ENCODE measurements around the gene OR51B4. TPM values are rescaled to one million over a fixed set of nuclear protein-coding genes. Genes with fewer than 3 reads are reported as not detected.

OR51B4 gene
- total RNA-seq, 4 donors from 2014 or later, result 0.42 to 1.5 (median 0.98) TPM; not detected in 1

GRCh38 chr11:5288108-5288905, 13.4 kb downstream of the OR51B4 start:
- DNase-seq (ENCODE audit: low spot score in 2 of 2), result no peak
- Histone ChIP-seq H3K27ac (no peak overlapping the region), H3K9me3 (no peaks in the 10 kb centered on the region), H3K4me1 (no peaks in the 10 kb centered on the region), H3K27me3 (no peaks in the 10 kb centered on the region), H3K36me3 (no peaks in the 10 kb centered on the region), H3K4me3 (no peak overlapping the region)
- WGBS, 2 donors, result 54 to 67% methylated on average over 7 of the region's 7 CpGs
- TF ChIP-seq, protein P1, sequence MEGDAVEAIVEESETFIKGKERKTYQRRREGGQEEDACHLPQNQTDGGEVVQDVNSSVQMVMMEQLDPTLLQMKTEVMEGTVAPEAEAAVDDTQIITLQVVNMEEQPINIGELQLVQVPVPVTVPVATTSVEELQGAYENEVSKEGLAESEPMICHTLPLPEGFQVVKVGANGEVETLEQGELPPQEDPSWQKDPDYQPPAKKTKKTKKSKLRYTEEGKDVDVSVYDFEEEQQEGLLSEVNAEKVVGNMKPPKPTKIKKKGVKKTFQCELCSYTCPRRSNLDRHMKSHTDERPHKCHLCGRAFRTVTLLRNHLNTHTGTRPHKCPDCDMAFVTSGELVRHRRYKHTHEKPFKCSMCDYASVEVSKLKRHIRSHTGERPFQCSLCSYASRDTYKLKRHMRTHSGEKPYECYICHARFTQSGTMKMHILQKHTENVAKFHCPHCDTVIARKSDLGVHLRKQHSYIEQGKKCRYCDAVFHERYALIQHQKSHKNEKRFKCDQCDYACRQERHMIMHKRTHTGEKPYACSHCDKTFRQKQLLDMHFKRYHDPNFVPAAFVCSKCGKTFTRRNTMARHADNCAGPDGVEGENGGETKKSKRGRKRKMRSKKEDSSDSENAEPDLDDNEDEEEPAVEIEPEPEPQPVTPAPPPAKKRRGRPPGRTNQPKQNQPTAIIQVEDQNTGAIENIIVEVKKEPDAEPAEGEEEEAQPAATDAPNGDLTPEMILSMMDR (IDR thresholded peaks at IDR 0.05), result no peak
- TF ChIP-seq POLR2A (IDR thresholded peaks at IDR 0.05) (no peak), EP300 (IDR thresholded peaks at IDR 0.05) (no peak)

- no peak overlapping the region for H3K4me3 ChIP-seq
- no peaks in the 10 kb centered on the region for H3K4me1 ChIP-seq
- no peaks in the 10 kb centered on the region for H3K27me3 ChIP-seq
- 77 to 80% methylated on average over 3 of the region's 3 CpGs for WGBS, 2 donors
- no peaks in the 10 kb centered on the region for H3K9me3 ChIP-seq
- H3K36me3 ChIP-seq, result no peaks in the 10 kb centered on the region
- no peak overlapping the region for H3K27ac ChIP-seq
- no peak for DNase-seq (ENCODE audit: low spot score in 2 of 2)
- TF ChIP-seq EP300 (IDR thresholded peaks at IDR 0.05) (no peak), POLR2A (IDR thresholded peaks at IDR 0.05) (no peak)
Measured at GRCh38 chr11:5286901-5287300, 14.8 kb downstream of the OR51B4 start.

DNA sequence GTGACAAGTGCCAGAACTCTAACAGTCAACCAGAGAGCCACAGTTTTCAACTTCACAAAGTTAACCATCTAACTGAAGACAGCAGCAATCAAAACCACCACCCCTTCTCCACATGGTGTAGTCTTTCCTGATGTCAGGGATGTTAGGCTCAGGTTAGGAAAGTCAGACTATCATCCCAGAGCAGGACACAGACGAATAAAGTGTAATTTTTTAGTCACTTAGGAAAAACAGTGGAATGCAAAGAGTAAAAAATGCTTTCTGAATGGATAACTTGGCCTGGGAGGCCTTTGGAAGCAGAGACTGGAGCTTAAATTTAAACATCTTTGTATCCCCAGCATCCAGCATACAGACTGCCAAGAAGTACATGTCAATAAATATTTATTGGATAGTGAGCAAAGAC, 15.4 kb downstream of the OR51B4 start:
- no peak overlapping the region for H3K4me3 ChIP-seq
- TF ChIP-seq EP300 (IDR thresholded peaks at IDR 0.05), result no peak
- TF ChIP-seq POLR2A (IDR thresholded peaks at IDR 0.05), result no peak
- TF ChIP-seq, protein P1 (IDR thresholded peaks at IDR 0.05), result no peak
- no peaks in the 10 kb centered on the region for H3K9me3 ChIP-seq
- H3K27ac ChIP-seq, result no peak overlapping the region
- no peaks in the 10 kb centered on the region for H3K4me1 ChIP-seq
- H3K27me3 ChIP-seq, result no peaks in the 10 kb centered on the region
- 43 to 44% methylated on average over 1 of the region's 1 CpG for WGBS, 2 donors
- H3K36me3 ChIP-seq, result no peaks in the 10 kb centered on the region
- DNase-seq (ENCODE audit: low spot score in 2 of 2), result no peak

- no peaks in the 10 kb centered on the region for H3K27me3 ChIP-seq
- no peak overlapping the region for H3K27ac ChIP-seq
- no peaks in the 10 kb centered on the region for H3K9me3 ChIP-seq
- peaks cover 0 to 4% (median 0%) of the 10 kb centered on the region in 4 donors for H3K4me1 ChIP-seq
- WGBS, 2 donors, result 82 to 87% methylated on average over 4 of the region's 4 CpGs
- no peaks in the 10 kb centered on the region for H3K36me3 ChIP-seq
- H3K4me3 ChIP-seq, result no peak overlapping the region
- DNase-seq (ENCODE audit: low spot score in 2 of 2), result no peak
- TF ChIP-seq, protein P1 (IDR thresholded peaks at IDR 0.05), result no peak
- TF ChIP-seq POLR2A (IDR thresholded peaks at IDR 0.05) (no peak), EP300 (IDR thresholded peaks at IDR 0.05) (no peak)
Measured at GRCh38 chr11:5285703-5286340, 15.9 kb downstream of the OR51B4 start.

GRCh38 chr11:5284637-5285036, 17.1 kb downstream of the OR51B4 start:
- Histone ChIP-seq H3K4me3 (no peak overlapping the region), H3K36me3 (no peaks in the 10 kb centered on the region), H3K9me3 (no peaks in the 10 kb centered on the region), H3K27ac (no peak overlapping the region), H3K4me1 (peaks cover 0 to 7% (median 0%) of the 10 kb centered on the region in 4 donors), H3K27me3 (no peaks in the 10 kb centered on the region)
- no peak for DNase-seq (ENCODE audit: low spot score in 2 of 2)
- WGBS, 2 donors, result 83% methylated on average over 2 of the region's 2 CpGs
- TF ChIP-seq POLR2A (IDR thresholded peaks at IDR 0.05) (no peak), EP300 (IDR thresholded peaks at IDR 0.05) (no peak)
- TF ChIP-seq, protein P1 (IDR thresholded peaks at IDR 0.05), result no peak
